Lower leg skin (tissue), 3 donors: ENCODE results near the gene SYDE1.

Experiments used
- POLR2A ChIP-seq, 2 donors: fragments of 450-650 bp; IDR thresholded peaks; one replicate each; pipeline ENCODE4 v1.6.1; 2016 to 2017; ENCODE audit warnings: antibody characterized with exemption in 2 of 2, mild to moderate bottlenecking in 1 of 2, moderate library complexity in 1 of 2
- TF ChIP-seq, protein P1 (sequence below), 3 donors: fragments of 450-650 bp; IDR thresholded peaks; one replicate each; pipeline ENCODE4 v1.5.1; 2016; ENCODE audit warnings: antibody characterized with exemption in 3 of 3, mild to moderate bottlenecking in 3 of 3, moderate library complexity in 2 of 3

DNA sequence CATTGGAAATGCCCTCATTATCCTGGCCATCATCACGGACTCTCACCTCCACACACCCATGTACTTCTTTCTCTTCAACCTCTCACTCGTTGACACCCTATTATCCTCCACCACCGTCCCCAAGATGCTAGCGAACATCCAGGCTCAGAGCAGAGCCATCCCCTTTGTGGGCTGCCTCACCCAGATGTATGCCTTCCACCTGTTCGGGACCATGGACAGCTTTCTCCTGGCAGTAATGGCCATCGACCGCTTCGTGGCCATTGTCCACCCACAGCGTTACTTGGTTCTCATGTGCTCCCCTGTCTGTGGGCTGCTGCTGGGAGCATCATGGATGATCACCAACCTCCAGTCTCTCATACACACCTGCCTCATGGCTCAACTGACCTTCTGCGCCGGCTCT is 20.0 kb upstream of the SYDE1 start:
- TF ChIP-seq, protein P1, sequence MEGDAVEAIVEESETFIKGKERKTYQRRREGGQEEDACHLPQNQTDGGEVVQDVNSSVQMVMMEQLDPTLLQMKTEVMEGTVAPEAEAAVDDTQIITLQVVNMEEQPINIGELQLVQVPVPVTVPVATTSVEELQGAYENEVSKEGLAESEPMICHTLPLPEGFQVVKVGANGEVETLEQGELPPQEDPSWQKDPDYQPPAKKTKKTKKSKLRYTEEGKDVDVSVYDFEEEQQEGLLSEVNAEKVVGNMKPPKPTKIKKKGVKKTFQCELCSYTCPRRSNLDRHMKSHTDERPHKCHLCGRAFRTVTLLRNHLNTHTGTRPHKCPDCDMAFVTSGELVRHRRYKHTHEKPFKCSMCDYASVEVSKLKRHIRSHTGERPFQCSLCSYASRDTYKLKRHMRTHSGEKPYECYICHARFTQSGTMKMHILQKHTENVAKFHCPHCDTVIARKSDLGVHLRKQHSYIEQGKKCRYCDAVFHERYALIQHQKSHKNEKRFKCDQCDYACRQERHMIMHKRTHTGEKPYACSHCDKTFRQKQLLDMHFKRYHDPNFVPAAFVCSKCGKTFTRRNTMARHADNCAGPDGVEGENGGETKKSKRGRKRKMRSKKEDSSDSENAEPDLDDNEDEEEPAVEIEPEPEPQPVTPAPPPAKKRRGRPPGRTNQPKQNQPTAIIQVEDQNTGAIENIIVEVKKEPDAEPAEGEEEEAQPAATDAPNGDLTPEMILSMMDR (IDR thresholded peaks at IDR 0.05): no peak
- TF ChIP-seq POLR2A (IDR thresholded peaks at IDR 0.05): no peak
